Liver (tissue), 9 donors: Measurements from ENCODE around the gene DCUN1D2. TPM values are rescaled to one million over a fixed set of nuclear protein-coding genes. Genes with fewer than 3 reads are reported as not detected.

Experiments
- DNase-seq: peaks from one replicate; pipeline ENCODE4 v3.0.0-alpha.2; 2017; ENCODE audit warnings: low spot score
- H3K27ac ChIP-seq, 2 donors: one replicate each; pipeline ENCODE4 v1.7.0; 2013; ENCODE audit warnings: inconsistent platforms in 2 of 2, low read length in 2 of 2, control low read depth in 1 of 2, low read depth in 1 of 2, mild to moderate bottlenecking in 1 of 2
- H3K27me3 ChIP-seq, 4 donors: one replicate each; pipeline versions ENCODE4 v1.6.1 to v1.7.0; 2013; ENCODE audit warnings: low read length in 3 of 4, inconsistent platforms in 1 of 4, mild to moderate bottlenecking in 1 of 4, moderate library complexity in 1 of 4; ENCODE audit not compliant: control insufficient read depth in 4 of 4, insufficient read depth in 4 of 4
- H3K36me3 ChIP-seq, 4 donors: one replicate each; pipeline versions ENCODE4 v1.6.1 to v1.7.0; 2013; ENCODE audit warnings: low read length in 3 of 4, mild to moderate bottlenecking in 3 of 4, low read depth in 1 of 4, moderate library complexity in 1 of 4; ENCODE audit not compliant: control insufficient read depth in 4 of 4, insufficient read depth in 3 of 4
- H3K4me1 ChIP-seq, 4 donors: one replicate each; pipeline versions ENCODE4 v1.6.1 to v1.7.0; 2013; ENCODE audit warnings: low read length in 3 of 4, mild to moderate bottlenecking in 3 of 4, moderate library complexity in 1 of 4; ENCODE audit not compliant: control insufficient read depth in 4 of 4, insufficient read depth in 4 of 4
- H3K4me3 ChIP-seq, 3 donors: one replicate each; pipeline versions ENCODE4 v1.6.1 to v1.7.0; 2013; ENCODE audit warnings: low read length in 3 of 3, control low read depth in 1 of 3, low read depth in 1 of 3, mild to moderate bottlenecking in 1 of 3
- H3K9ac ChIP-seq, 2 donors: one replicate each; pipeline ENCODE4 v1.7.0; 2013; ENCODE audit warnings: low read length in 2 of 2, mild to moderate bottlenecking in 2 of 2, moderate library complexity in 2 of 2, control low read depth in 1 of 2, low read depth in 1 of 2
- H3K9me3 ChIP-seq, 4 donors: one replicate each; pipeline versions ENCODE4 v1.6.1 to v1.7.0; 2013; ENCODE audit warnings: low read length in 3 of 4; ENCODE audit not compliant: control insufficient read depth in 4 of 4
- ATF3 ChIP-seq: IDR thresholded peaks from 2 replicates; pipeline ENCODE4 v1.6.1; 2016; ENCODE audit warnings: antibody characterized with exemption
- CTCF ChIP-seq: fragments of 150-350 bp; IDR thresholded peaks from 2 replicates; pipeline ENCODE4 v1.5.1; 2017; ENCODE audit warnings: improper control_type of control experiment, low read depth, low read length; ENCODE audit not compliant: missing input control
- EGR1 ChIP-seq, 2 donors: IDR thresholded peaks; 2 replicates each; pipeline ENCODE4 v1.6.1; 2016 to 2018; ENCODE audit warnings: antibody characterized with exemption in 2 of 2, low read depth in 2 of 2
- FOXA2 ChIP-seq: IDR thresholded peaks from 2 replicates; pipeline ENCODE4 v1.6.1; 2016; ENCODE audit warnings: antibody characterized with exemption
- HNF4G ChIP-seq: IDR thresholded peaks from 2 replicates; pipeline ENCODE4 v1.6.1; 2016; ENCODE audit warnings: antibody characterized with exemption
- JUND ChIP-seq, 2 donors: IDR thresholded peaks; 2 replicates each; pipeline ENCODE4 v1.6.1; 2016; ENCODE audit warnings: antibody characterized with exemption in 2 of 2
- MAX ChIP-seq: IDR thresholded peaks from 2 replicates; pipeline ENCODE4 v1.6.1; 2016; ENCODE audit warnings: antibody characterized with exemption
- REST ChIP-seq: IDR thresholded peaks from 2 replicates; pipeline ENCODE4 v1.6.1; 2016; ENCODE audit warnings: antibody characterized with exemption, mild to moderate bottlenecking
- RXRA ChIP-seq, 2 donors: IDR thresholded peaks; 2 replicates each; pipeline ENCODE4 v1.6.1; 2017 to 2018; ENCODE audit warnings: antibody characterized with exemption in 2 of 2, mild to moderate bottlenecking in 1 of 2
- YY1 ChIP-seq: IDR thresholded peaks from 2 replicates; pipeline ENCODE4 v1.6.1; 2016; ENCODE audit warnings: antibody characterized with exemption, mild to moderate bottlenecking
- ZBTB33 ChIP-seq: IDR thresholded peaks from 2 replicates; pipeline ENCODE4 v1.6.1; 2016; ENCODE audit warnings: antibody characterized with exemption
- WGBS: extraction: QIAGEN DNeasy Blood & Tissue Kit; methylation state at CpG from one replicate; pipeline ENCODE4 v1.1.7; 2013; 5-methylcytosine and 5-hydroxymethylcytosine counted together
- polyA plus RNA-seq, 2 donors: library from polyadenylated mRNA; stranded (reverse) in 1 of 2; unstranded in 1 of 2; fragments of 200-250 nt in 1 of 2; fragments of >200 nt in 1 of 2; fragmentation: Nextera tagmentation in 1 of 2; extraction: Ambion mirVana in 1 of 2; gene quantifications; one replicate each; pipeline versions ENCODE4 v1.2.1 to v1.2.3, GENCODE V29; 2013 to 2015
- total RNA-seq, 2 donors: library from RNA; depleted of rRNA; stranded (reverse); fragments of >200 nt; gene quantifications; one replicate each; pipeline ENCODE4 v1.2.3, GENCODE V29; 2014
- donor health status: healthy.
- donor health status: healthy.
- donor health status: healthy.
- donor health status: healthy.
- donor health status: healthy.

Gene DCUN1D2
- total and polyA plus RNA-seq, 4 donors, result 4.0 to 13.1 (median 5.5) TPM

GRCh38 chr13:113502686-113503085, 12.2 kb upstream of the DCUN1D2 start:
- TF ChIP-seq ZBTB33 (no peak), EGR1 (IDR thresholded peaks at IDR 0.05; ENCODE audit: low read depth in 2 of 2) (no peak), HNF4G (no peak), YY1 (no peak), ATF3 (no peak), MAX (no peak)
- 95% methylated on average over 16 of the region's 16 CpGs for WGBS
- no peak overlapping the region for H3K9ac ChIP-seq
- peaks cover 11 to 34% (median 22%) of the 10 kb centered on the region in 4 donors for H3K36me3 ChIP-seq
- H3K27ac ChIP-seq, result no peak overlapping the region
- H3K9me3 ChIP-seq, result no peaks in the 10 kb centered on the region
- no peaks in the 10 kb centered on the region for H3K4me1 ChIP-seq
- no peaks in the 10 kb centered on the region for H3K27me3 ChIP-seq
- no peak overlapping the region for H3K4me3 ChIP-seq
- DNase-seq, result no peak

GRCh38 chr13:113500530-113501265, 10.2 kb upstream of the DCUN1D2 start:
- Histone ChIP-seq H3K9me3 (no peaks in the 10 kb centered on the region), H3K27ac (no peak overlapping the region), H3K4me3 (no peak overlapping the region), H3K9ac (no peak overlapping the region), H3K36me3 (peaks cover 14 to 43% (median 23%) of the 10 kb centered on the region in 4 donors), H3K27me3 (no peaks in the 10 kb centered on the region), H3K4me1 (peaks cover 0 to 4% (median 0%) of the 10 kb centered on the region in 4 donors)
- DNase-seq, result no peak
- no peak for TF ChIP-seq HNF4G
- no peak for TF ChIP-seq JUND (IDR thresholded peaks at IDR 0.05)
- no peak for TF ChIP-seq REST
- no peak for TF ChIP-seq CTCF
- no peak for TF ChIP-seq FOXA2
- TF ChIP-seq RXRA (IDR thresholded peaks at IDR 0.05), result no peak
- WGBS, result 97% methylated on average over 11 of the region's 11 CpGs
